ENCODE data around the gene VPS37B.

GRCh38 chr12:122853582-122854245, 42.2 kb downstream of the VPS37B start:
- TF ChIP-seq, protein P1, sequence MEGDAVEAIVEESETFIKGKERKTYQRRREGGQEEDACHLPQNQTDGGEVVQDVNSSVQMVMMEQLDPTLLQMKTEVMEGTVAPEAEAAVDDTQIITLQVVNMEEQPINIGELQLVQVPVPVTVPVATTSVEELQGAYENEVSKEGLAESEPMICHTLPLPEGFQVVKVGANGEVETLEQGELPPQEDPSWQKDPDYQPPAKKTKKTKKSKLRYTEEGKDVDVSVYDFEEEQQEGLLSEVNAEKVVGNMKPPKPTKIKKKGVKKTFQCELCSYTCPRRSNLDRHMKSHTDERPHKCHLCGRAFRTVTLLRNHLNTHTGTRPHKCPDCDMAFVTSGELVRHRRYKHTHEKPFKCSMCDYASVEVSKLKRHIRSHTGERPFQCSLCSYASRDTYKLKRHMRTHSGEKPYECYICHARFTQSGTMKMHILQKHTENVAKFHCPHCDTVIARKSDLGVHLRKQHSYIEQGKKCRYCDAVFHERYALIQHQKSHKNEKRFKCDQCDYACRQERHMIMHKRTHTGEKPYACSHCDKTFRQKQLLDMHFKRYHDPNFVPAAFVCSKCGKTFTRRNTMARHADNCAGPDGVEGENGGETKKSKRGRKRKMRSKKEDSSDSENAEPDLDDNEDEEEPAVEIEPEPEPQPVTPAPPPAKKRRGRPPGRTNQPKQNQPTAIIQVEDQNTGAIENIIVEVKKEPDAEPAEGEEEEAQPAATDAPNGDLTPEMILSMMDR (IDR thresholded peaks at IDR 0.05; ENCODE audit: insufficient read depth, low read length), result no peak
- TF ChIP-seq, protein P2, sequence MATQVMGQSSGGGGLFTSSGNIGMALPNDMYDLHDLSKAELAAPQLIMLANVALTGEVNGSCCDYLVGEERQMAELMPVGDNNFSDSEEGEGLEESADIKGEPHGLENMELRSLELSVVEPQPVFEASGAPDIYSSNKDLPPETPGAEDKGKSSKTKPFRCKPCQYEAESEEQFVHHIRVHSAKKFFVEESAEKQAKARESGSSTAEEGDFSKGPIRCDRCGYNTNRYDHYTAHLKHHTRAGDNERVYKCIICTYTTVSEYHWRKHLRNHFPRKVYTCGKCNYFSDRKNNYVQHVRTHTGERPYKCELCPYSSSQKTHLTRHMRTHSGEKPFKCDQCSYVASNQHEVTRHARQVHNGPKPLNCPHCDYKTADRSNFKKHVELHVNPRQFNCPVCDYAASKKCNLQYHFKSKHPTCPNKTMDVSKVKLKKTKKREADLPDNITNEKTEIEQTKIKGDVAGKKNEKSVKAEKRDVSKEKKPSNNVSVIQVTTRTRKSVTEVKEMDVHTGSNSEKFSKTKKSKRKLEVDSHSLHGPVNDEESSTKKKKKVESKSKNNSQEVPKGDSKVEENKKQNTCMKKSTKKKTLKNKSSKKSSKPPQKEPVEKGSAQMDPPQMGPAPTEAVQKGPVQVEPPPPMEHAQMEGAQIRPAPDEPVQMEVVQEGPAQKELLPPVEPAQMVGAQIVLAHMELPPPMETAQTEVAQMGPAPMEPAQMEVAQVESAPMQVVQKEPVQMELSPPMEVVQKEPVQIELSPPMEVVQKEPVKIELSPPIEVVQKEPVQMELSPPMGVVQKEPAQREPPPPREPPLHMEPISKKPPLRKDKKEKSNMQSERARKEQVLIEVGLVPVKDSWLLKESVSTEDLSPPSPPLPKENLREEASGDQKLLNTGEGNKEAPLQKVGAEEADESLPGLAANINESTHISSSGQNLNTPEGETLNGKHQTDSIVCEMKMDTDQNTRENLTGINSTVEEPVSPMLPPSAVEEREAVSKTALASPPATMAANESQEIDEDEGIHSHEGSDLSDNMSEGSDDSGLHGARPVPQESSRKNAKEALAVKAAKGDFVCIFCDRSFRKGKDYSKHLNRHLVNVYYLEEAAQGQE (IDR thresholded peaks at IDR 0.05; ENCODE audit: insufficient replicate concordance, low read depth), result no peak
- no peak for TF ChIP-seq SPI1 (IDR thresholded peaks at IDR 0.05; ENCODE audit: borderline replicate concordance, low read depth)
